Suprapubic skin (tissue), 3 donors: ENCODE measurements around the gene FARS2.

Source experiments
- POLR2AphosphoS5 ChIP-seq, 3 donors: sonication (generic); formaldehyde crosslinking; IDR thresholded peaks; one replicate each; pipeline ENCODE4 v1.6.1; 2017; ENCODE audit warnings: antibody characterized with exemption in 3 of 3
- TF ChIP-seq, protein P1 (sequence below), 2 donors: fragments of 200-600 bp in 1 of 2; fragments of 450-650 bp in 1 of 2; sonication (generic) in 1 of 2; IDR thresholded peaks; one replicate each; pipeline ENCODE4 v1.5.1; 2016 to 2019; ENCODE audit warnings: antibody characterized with exemption in 2 of 2, mild to moderate bottlenecking in 1 of 2, moderate library complexity in 1 of 2

- TF ChIP-seq, protein P1, sequence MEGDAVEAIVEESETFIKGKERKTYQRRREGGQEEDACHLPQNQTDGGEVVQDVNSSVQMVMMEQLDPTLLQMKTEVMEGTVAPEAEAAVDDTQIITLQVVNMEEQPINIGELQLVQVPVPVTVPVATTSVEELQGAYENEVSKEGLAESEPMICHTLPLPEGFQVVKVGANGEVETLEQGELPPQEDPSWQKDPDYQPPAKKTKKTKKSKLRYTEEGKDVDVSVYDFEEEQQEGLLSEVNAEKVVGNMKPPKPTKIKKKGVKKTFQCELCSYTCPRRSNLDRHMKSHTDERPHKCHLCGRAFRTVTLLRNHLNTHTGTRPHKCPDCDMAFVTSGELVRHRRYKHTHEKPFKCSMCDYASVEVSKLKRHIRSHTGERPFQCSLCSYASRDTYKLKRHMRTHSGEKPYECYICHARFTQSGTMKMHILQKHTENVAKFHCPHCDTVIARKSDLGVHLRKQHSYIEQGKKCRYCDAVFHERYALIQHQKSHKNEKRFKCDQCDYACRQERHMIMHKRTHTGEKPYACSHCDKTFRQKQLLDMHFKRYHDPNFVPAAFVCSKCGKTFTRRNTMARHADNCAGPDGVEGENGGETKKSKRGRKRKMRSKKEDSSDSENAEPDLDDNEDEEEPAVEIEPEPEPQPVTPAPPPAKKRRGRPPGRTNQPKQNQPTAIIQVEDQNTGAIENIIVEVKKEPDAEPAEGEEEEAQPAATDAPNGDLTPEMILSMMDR (IDR thresholded peaks at IDR 0.05), result no peak
- TF ChIP-seq POLR2AphosphoS5 (IDR thresholded peaks at IDR 0.05), result no peak
Measured at GRCh38 chr6:5235830-5236229, 25.5 kb upstream of the FARS2 start.
